Measurements from ENCODE around the gene KRT26.

KRT26 gene

GRCh38 chr17:40812639-40813038 lies 40.6 kb upstream of the KRT26 start:
- H3K27ac ChIP-seq = no peak overlapping the region
- TF ChIP-seq CTCF (IDR thresholded peaks at IDR 0.05; ENCODE audit: low read depth, low read length) = no peak
- no peak for DNase-seq
- peaks cover 51% of the 10 kb centered on the region for H3K27me3 ChIP-seq (ENCODE audit: insufficient read depth, low read depth, severe bottlenecking)
- no peaks in the 10 kb centered on the region for H3K36me3 ChIP-seq
- no peak overlapping the region for H3K4me3 ChIP-seq (ENCODE audit: low read depth, low read length)
- peaks cover 10% of the 10 kb centered on the region for H3K9me3 ChIP-seq (ENCODE audit: severe bottlenecking)

DNA sequence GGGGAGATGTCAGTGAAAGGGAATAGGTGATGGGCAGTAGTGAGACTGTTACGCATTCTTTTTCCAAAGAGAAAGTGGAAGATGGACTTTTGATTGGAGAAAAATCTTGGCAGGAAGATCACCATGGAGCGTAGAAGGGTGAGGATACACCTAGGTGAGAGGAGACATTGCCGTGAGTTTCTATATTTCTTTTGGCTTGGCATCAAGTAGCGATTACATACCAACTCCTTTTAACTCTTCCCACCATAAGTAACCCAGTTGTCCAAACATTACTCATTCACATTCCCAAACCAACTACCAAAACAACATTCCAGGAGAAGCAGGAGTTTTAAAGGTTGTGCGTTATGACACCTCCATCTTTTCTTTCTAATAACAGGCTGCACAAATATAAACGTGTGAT lies 38.5 kb upstream of the KRT26 start:
- TF ChIP-seq CTCF (IDR thresholded peaks at IDR 0.05; ENCODE audit: low read depth, low read length) = no peak

DNA sequence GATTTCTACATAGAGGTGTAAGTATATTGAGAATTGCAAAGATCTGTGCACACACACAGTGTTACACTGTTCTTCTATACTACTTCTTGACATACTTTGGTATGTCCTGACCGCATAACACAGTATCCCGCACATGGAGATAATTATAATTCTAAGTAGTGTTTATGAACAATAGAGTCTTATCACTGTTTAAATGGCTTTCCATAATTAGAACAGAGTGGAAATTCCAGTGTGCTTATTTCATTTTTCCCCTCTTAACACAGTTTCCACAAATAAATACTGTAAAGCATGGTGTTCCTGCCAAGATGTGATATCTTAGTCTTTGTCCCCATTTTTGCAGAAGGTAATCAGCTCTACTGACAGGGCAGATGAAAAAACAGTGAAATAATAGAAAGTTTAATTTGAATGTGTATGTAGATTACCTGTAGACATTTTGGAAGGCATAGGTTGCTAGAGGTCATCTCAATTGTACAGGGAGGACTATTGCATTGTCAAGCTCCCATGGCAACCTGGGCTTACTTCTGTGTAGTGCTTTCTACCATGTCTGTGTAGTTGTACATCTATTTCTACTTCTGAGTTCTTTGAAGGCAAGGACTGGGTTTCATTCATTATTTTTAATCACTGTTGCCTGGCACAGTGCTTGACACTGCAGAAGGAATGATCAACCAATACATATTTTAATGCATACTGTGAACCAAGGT lies 37.9 kb upstream of the KRT26 start:
- TF ChIP-seq CTCF (IDR thresholded peaks at IDR 0.05; ENCODE audit: low read depth, low read length) = no peak
- no peak overlapping the region for H3K27ac ChIP-seq
- peaks cover 79% of the 10 kb centered on the region for H3K27me3 ChIP-seq (ENCODE audit: insufficient read depth, low read depth, severe bottlenecking)
- no peaks in the 10 kb centered on the region for H3K36me3 ChIP-seq
- no peak for DNase-seq
- H3K9me3 ChIP-seq (ENCODE audit: severe bottlenecking) = peaks cover 11% of the 10 kb centered on the region
- no peak overlapping the region for H3K4me3 ChIP-seq (ENCODE audit: low read depth, low read length)

More for the DNA sequence above, 38.5 kb upstream of the KRT26 start:
- H3K27ac ChIP-seq = no peak overlapping the region
- H3K9me3 ChIP-seq (ENCODE audit: severe bottlenecking) = peaks cover 7% of the 10 kb centered on the region
- H3K36me3 ChIP-seq = no peaks in the 10 kb centered on the region
- H3K4me3 ChIP-seq (ENCODE audit: low read depth, low read length) = no peak overlapping the region
- DNase-seq = no peak
- H3K27me3 ChIP-seq (ENCODE audit: insufficient read depth, low read depth, severe bottlenecking) = peaks cover 73% of the 10 kb centered on the region

- Histone ChIP-seq H3K27me3 (ENCODE audit: insufficient read depth, low read depth, severe bottlenecking) (peaks cover 89% of the 10 kb centered on the region), H3K4me3 (ENCODE audit: low read depth, low read length) (no peak overlapping the region), H3K27ac (no peak overlapping the region), H3K9me3 (ENCODE audit: severe bottlenecking) (peaks cover 6% of the 10 kb centered on the region), H3K36me3 (no peaks in the 10 kb centered on the region)
- no peak for DNase-seq
- TF ChIP-seq CTCF (IDR thresholded peaks at IDR 0.05; ENCODE audit: low read depth, low read length) = no peak
Measured at GRCh38 chr17:40806131-40806530, 34.1 kb upstream of the KRT26 start.

DNA sequence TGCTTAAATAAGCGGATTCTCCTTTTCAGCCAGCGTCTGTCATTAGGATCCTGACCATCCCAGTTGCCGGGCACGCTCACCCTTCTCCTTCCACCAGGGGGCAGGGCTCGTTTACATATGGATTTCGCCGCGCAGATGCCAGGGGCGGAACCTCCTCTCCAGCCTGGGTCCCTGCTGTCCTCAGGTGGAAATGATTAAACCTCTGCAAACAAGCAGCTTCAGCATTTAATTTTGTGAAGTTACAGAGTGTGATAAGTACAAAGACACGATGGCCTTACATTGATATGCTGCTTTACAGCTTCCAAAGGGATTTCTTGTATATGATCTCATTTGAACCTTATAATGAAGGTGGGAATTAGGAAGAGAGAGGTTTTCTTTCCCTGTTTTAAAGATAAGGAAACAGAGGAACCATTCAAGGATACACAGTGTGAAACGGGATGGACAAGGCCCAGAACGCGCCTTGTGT lies 31.6 kb upstream of the KRT26 start:
- Histone ChIP-seq H3K4me3 (ENCODE audit: low read depth, low read length) (no peak overlapping the region), H3K9me3 (ENCODE audit: severe bottlenecking) (peaks cover 6% of the 10 kb centered on the region), H3K27ac (no peak overlapping the region), H3K27me3 (ENCODE audit: insufficient read depth, low read depth, severe bottlenecking) (peaks cover 94% of the 10 kb centered on the region), H3K36me3 (no peaks in the 10 kb centered on the region)
- DNase-seq = peak; percentile 89
- TF ChIP-seq CTCF (IDR thresholded peaks at IDR 0.05; ENCODE audit: low read depth, low read length) = peak; percentile 89

GRCh38 chr17:40801157-40801556 lies 29.2 kb upstream of the KRT26 start:
- H3K27me3 ChIP-seq (ENCODE audit: insufficient read depth, low read depth, severe bottlenecking) = peaks cover 94% of the 10 kb centered on the region
- no peak for DNase-seq

More at GRCh38 chr17:40801157-40801556, 29.2 kb upstream of the KRT26 start:
- Histone ChIP-seq H3K36me3 (no peaks in the 10 kb centered on the region), H3K4me3 (ENCODE audit: low read depth, low read length) (no peak overlapping the region), H3K27ac (no peak overlapping the region), H3K9me3 (ENCODE audit: severe bottlenecking) (peaks cover 6% of the 10 kb centered on the region)
- no peak for TF ChIP-seq CTCF (IDR thresholded peaks at IDR 0.05; ENCODE audit: low read depth, low read length)
